GM12864 (cell line): ENCODE data around the gene TRIM45.

Experiments
- DNase-seq: peaks from one replicate; pipeline ENCODE4 v3.0.0-alpha.2; 2011; ENCODE audit warnings: low read depth
- H3K4me3 ChIP-seq: 2 replicates; pipeline ENCODE4 v1.5.1; 2011; ENCODE audit warnings: mild to moderate bottlenecking, low read depth, low read length, control low read depth
- TF ChIP-seq, protein P1 (sequence below): IDR thresholded peaks from 2 replicates; pipeline ENCODE4 v1.5.1; 2011; ENCODE audit warnings: low read depth, mild to moderate bottlenecking, moderate library complexity, low read length, control low read depth, inconsistent platforms; ENCODE audit errors: missing control alignments

TRIM45 gene

DNA sequence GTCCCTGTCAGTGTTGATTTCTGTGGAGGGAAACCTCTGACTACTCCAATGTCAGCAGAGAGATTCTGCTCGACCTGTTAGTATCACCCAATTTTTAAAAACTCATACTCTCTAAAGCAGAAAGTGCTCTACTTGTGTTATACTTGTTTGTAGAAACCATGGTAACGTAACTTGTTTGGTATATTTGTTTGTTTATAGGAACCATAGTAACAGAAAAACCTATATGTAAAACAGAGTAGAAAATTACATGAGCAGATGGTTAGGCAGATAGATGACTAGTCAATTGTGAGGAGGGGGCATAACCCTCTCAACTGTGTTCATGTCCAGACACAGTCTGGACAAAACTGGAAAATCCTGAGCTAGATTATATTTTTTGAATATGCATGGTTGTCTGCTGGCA lies 6.7 kb downstream of the TRIM45 start:
- TF ChIP-seq, protein P1, sequence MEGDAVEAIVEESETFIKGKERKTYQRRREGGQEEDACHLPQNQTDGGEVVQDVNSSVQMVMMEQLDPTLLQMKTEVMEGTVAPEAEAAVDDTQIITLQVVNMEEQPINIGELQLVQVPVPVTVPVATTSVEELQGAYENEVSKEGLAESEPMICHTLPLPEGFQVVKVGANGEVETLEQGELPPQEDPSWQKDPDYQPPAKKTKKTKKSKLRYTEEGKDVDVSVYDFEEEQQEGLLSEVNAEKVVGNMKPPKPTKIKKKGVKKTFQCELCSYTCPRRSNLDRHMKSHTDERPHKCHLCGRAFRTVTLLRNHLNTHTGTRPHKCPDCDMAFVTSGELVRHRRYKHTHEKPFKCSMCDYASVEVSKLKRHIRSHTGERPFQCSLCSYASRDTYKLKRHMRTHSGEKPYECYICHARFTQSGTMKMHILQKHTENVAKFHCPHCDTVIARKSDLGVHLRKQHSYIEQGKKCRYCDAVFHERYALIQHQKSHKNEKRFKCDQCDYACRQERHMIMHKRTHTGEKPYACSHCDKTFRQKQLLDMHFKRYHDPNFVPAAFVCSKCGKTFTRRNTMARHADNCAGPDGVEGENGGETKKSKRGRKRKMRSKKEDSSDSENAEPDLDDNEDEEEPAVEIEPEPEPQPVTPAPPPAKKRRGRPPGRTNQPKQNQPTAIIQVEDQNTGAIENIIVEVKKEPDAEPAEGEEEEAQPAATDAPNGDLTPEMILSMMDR, result no peak
- no peak for DNase-seq
- no peak overlapping the region for H3K4me3 ChIP-seq

GRCh38 chr1:117113199-117113598 lies 8.3 kb downstream of the TRIM45 start:
- no peak overlapping the region for H3K4me3 ChIP-seq
- DNase-seq, result no peak
- TF ChIP-seq, protein P1, result no peak

DNA sequence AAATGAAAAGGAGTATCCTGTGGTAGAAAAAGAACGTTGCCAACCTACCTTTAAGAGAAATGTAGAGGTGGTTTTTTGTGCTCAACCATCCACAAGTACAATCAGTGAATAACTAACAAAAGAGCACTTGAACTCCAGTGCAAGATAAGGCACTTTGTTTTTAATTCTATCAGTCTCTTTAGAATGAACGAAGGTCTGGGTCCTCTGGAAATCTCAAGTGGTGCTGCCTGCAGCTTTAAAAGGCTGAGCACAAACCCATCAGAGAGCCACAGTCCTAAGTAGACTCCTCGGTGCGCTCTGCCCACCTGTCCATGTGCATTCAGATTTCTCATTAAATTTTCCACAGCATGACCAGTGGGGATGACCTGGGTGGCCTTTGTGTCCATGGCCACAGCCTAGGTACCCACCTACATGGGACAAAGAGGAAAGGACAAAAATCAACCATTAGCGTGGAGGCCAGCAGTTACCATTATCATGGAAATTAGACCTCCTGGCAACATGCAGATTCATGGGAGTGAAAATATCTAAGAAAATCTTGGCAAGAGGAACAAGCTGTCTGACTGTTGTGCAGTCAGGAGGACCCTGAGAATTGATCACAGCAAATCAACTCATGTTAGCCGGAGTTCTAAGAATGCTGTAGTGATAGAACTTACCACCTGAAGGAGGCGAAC lies 9.4 kb downstream of the TRIM45 start:
- DNase-seq, result no peak
- TF ChIP-seq, protein P1, result no peak
- no peak overlapping the region for H3K4me3 ChIP-seq

- DNase-seq, result no peak
- no peak overlapping the region for H3K4me3 ChIP-seq
- TF ChIP-seq, protein P1, result no peak
Observed at GRCh38 chr1:117110774-117111173, 10.8 kb downstream of the TRIM45 start.

DNA sequence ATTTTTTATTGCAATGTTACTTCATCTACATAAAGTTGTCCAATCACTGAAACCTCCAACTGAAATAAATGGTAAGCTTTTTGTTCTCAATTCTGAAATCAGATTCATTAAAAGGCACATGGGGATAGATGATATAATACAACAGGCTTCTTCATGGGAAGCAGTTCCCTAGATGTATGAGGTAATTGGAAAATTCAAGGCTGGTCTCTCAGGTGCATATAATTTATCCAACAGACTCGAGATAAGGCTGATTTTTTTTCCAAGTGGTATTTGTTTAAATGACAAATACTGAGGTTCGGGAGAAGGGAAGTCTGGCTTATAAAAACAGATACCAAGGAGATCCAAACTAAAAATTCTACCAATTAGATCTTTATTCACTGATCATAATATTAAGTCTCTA lies 14.2 kb downstream of the TRIM45 start:
- TF ChIP-seq, protein P1, result no peak
- DNase-seq, result no peak
- H3K4me3 ChIP-seq, result no peak overlapping the region

DNA sequence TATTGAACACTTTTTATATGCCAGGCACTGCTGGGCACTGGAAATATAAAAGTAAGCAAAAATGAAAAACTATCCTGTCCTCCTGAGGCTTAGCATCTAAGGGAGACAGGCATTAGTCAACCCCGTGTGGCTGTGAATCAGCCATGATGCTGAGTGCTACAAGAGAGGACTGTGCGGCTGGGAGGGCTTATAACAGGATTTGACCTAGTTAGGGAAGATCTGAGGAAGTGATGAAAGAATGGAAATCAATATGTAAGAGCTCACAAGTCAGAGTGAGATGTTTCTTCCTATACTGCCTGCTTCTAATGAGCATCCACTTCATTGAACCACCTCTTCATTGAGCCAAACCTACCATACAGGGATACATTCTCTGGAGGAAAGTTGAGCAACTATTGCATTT lies 15.1 kb downstream of the TRIM45 start:
- DNase-seq, result no peak
- TF ChIP-seq, protein P1, result no peak
- H3K4me3 ChIP-seq, result no peak overlapping the region

- TF ChIP-seq, protein P1, result no peak
- H3K4me3 ChIP-seq, result no peak overlapping the region
- no peak for DNase-seq
Observed at GRCh38 chr1:117105722-117106121, 15.8 kb downstream of the TRIM45 start.
